Measurements from ENCODE around the gene CHST11. TPM values are rescaled to one million over a fixed set of nuclear protein-coding genes. Genes with fewer than 3 reads are reported as not detected.

Gene CHST11
- total RNA-seq, 1 experiment from 2014 or later: 1.1 TPM

GRCh38 chr12:104415342-104415980 lies 41.3 kb upstream of the CHST11 start:
- intact Hi-C loops (cut with micrococcal nuclease; ENCODE audit: unreplicated experiment): no loop called here
- CTCF ChIA-PET: no interaction called here
- Histone ChIP-seq H3K27ac (ENCODE audit: low read depth, low read length, poor library complexity, severe bottlenecking) (no peak overlapping the region), H3K4me1 (ENCODE audit: insufficient read depth, low read length, poor library complexity, severe bottlenecking) (no peaks in the 10 kb centered on the region), H3K4me3 (ENCODE audit: low read depth, low read length, poor library complexity, severe bottlenecking) (no peak overlapping the region), H3K27me3 (replicated peaks; ENCODE audit: insufficient read depth, low read depth, low read length, poor library complexity) (no peaks in the 10 kb centered on the region), H3K36me3 (ENCODE audit: insufficient read depth, low read length, poor library complexity, severe bottlenecking) (no peaks in the 10 kb centered on the region), H3K9me3 (ENCODE audit: low read depth, low read length, poor library complexity, severe bottlenecking) (no peaks in the 10 kb centered on the region)
- no TSS peak for BruUV-seq (replicated peaks)
- no peak for TF ChIP-seq CTCF (conservative IDR thresholded peaks at IDR 0.05; ENCODE audit: low read depth, low read length)
- DNase-seq (ENCODE audit: low spot score): no peak
- POLR2A ChIA-PET (ENCODE audit: low non-redundant PET): no interaction called here

- Histone ChIP-seq H3K27me3 (replicated peaks; ENCODE audit: insufficient read depth, low read depth, low read length, poor library complexity) (no peaks in the 10 kb centered on the region), H3K4me3 (ENCODE audit: low read depth, low read length, poor library complexity, severe bottlenecking) (no peak overlapping the region), H3K27ac (ENCODE audit: low read depth, low read length, poor library complexity, severe bottlenecking) (no peak overlapping the region), H3K4me1 (ENCODE audit: insufficient read depth, low read length, poor library complexity, severe bottlenecking) (no peaks in the 10 kb centered on the region), H3K36me3 (ENCODE audit: insufficient read depth, low read length, poor library complexity, severe bottlenecking) (no peaks in the 10 kb centered on the region), H3K9me3 (ENCODE audit: low read depth, low read length, poor library complexity, severe bottlenecking) (no peaks in the 10 kb centered on the region)
- CTCF ChIA-PET: no interaction called here
- intact Hi-C loops (cut with micrococcal nuclease; ENCODE audit: unreplicated experiment): no loop called here
- no peak for TF ChIP-seq EZH2 (IDR thresholded peaks at IDR 0.05; ENCODE audit: borderline replicate concordance, low read depth, low read length, poor library complexity, severe bottlenecking)
- TF ChIP-seq CTCF (conservative IDR thresholded peaks at IDR 0.05; ENCODE audit: low read depth, low read length): no peak
- POLR2A ChIA-PET (ENCODE audit: low non-redundant PET): no interaction called here
- DNase-seq (ENCODE audit: low spot score): no peak
- BruUV-seq (replicated peaks): no TSS peak
These were observed 40.6 kb upstream of the CHST11 start for GRCh38 chr12:104416136-104416535.

- Histone ChIP-seq H3K4me1 (ENCODE audit: insufficient read depth, low read length, poor library complexity, severe bottlenecking) (no peaks in the 10 kb centered on the region), H3K36me3 (ENCODE audit: insufficient read depth, low read length, poor library complexity, severe bottlenecking) (no peaks in the 10 kb centered on the region), H3K9me3 (ENCODE audit: low read depth, low read length, poor library complexity, severe bottlenecking) (no peaks in the 10 kb centered on the region), H3K4me3 (ENCODE audit: low read depth, low read length, poor library complexity, severe bottlenecking) (no peak overlapping the region), H3K27ac (ENCODE audit: low read depth, low read length, poor library complexity, severe bottlenecking) (no peak overlapping the region), H3K27me3 (replicated peaks; ENCODE audit: insufficient read depth, low read depth, low read length, poor library complexity) (no peaks in the 10 kb centered on the region)
- no peak for DNase-seq (ENCODE audit: low spot score)
- intact Hi-C loops (cut with micrococcal nuclease; ENCODE audit: unreplicated experiment): no loop called here
- no peak for TF ChIP-seq CTCF (conservative IDR thresholded peaks at IDR 0.05; ENCODE audit: low read depth, low read length)
- TF ChIP-seq EZH2 (IDR thresholded peaks at IDR 0.05; ENCODE audit: borderline replicate concordance, low read depth, low read length, poor library complexity, severe bottlenecking): no peak
- ChIA-PET POLR2A (ENCODE audit: low non-redundant PET) (no interaction called here), CTCF (no interaction called here)
- no TSS peak for BruUV-seq (replicated peaks)
These were observed 40.2 kb upstream of the CHST11 start for GRCh38 chr12:104416585-104416984.

Data from A673 (cell line).